GM19043 (cell line): ENCODE results near the gene KRTAP10-5.
"Not testable (repeated sequence)": the region's sequence is repeated elsewhere in the genome, so short reads cannot be mapped to it uniquely, and the experiment has no call there.

Source experiments
- ATAC-seq: cut with Tn5 transposase; IDR thresholded peaks from one replicate; pipeline ENCODE4 v1.9.1; 2021; ENCODE audit warnings: low read depth; ENCODE audit not compliant: unreplicated experiment

KRTAP10-5 gene

GRCh38 chr21:44572959-44573583 is 7.3 kb downstream of the KRTAP10-5 start:
- ATAC-seq = no peak

- ATAC-seq = no peak
Measured at GRCh38 chr21:44571844-44572782, 8.3 kb downstream of the KRTAP10-5 start.

GRCh38 chr21:44571296-44571695 is 9.1 kb downstream of the KRTAP10-5 start:
- ATAC-seq = no peak

- no peak for ATAC-seq
Measured at GRCh38 chr21:44569861-44570517, 10.4 kb downstream of the KRTAP10-5 start.

GRCh38 chr21:44568667-44569556 is 11.5 kb downstream of the KRTAP10-5 start:
- no peak for ATAC-seq

- no peak for ATAC-seq
Measured at GRCh38 chr21:44568261-44568660, 12.1 kb downstream of the KRTAP10-5 start.

GRCh38 chr21:44567481-44568171 is 12.8 kb downstream of the KRTAP10-5 start:
- no peak for ATAC-seq

- no peak for ATAC-seq
Measured at GRCh38 chr21:44566403-44566802, 14.0 kb downstream of the KRTAP10-5 start.

- no peak for ATAC-seq
Measured at GRCh38 chr21:44564886-44565598, 15.4 kb downstream of the KRTAP10-5 start.

GRCh38 chr21:44564099-44564498 is 16.3 kb downstream of the KRTAP10-5 start:
- ATAC-seq = no peak

- ATAC-seq = no peak
Measured at GRCh38 chr21:44558695-44559094, 21.7 kb downstream of the KRTAP10-5 start, which contains the start of gene KRTAP10-3. TSS of gene KRTAP10-3 (minus strand) at chr21:44558795. CDS start at chr21:44558715, 80 bp downstream.

GRCh38 chr21:44558329-44558675 is 22.1 kb downstream of the KRTAP10-5 start:
- ATAC-seq = not testable (repeated sequence)

- ATAC-seq = no peak
Measured at GRCh38 chr21:44557491-44558328, 22.7 kb downstream of the KRTAP10-5 start.

GRCh38 chr21:44556879-44557278 is 23.5 kb downstream of the KRTAP10-5 start:
- ATAC-seq = no peak

GRCh38 chr21:44555200-44555875 is 25.1 kb downstream of the KRTAP10-5 start:
- no peak for ATAC-seq

GRCh38 chr21:44552681-44553080 is 27.7 kb downstream of the KRTAP10-5 start:
- ATAC-seq = no peak

GRCh38 chr21:44552136-44552535 is 28.3 kb downstream of the KRTAP10-5 start:
- ATAC-seq = no peak
